GM21367 (cell line): ENCODE data around the gene EMD.
"Not testable (repeated sequence)": the region's sequence is repeated elsewhere in the genome, so short reads cannot be mapped to it uniquely, and the experiment has no call there.

Source experiments
- ATAC-seq: cut with Tn5 transposase; IDR thresholded peaks from one replicate; pipeline ENCODE4 v1.9.1; 2021; ENCODE audit not compliant: unreplicated experiment

The EMD gene

GRCh38 chrX:154389812-154390747 is 11.0 kb downstream of the EMD start:
- ATAC-seq: peak; percentile 66

- ATAC-seq: not testable (repeated sequence)
These were observed 17.3 kb downstream of the EMD start for GRCh38 chrX:154396363-154396762.

GRCh38 chrX:154396973-154397887 is 18.1 kb downstream of the EMD start:
- peak; percentile 50 for ATAC-seq

GRCh38 chrX:154397888-154398667 is 19.0 kb downstream of the EMD start, which contains the start of gene RPL10:
TSS of gene RPL10 (plus strand) at chrX:154398377. CDS start at chrX:154398520, 143 bp downstream.
- peak; percentile 65 for ATAC-seq

GRCh38 chrX:154398668-154399526 is 19.8 kb downstream of the EMD start:
- ATAC-seq: no peak

GRCh38 chrX:154399527-154400368 is 20.7 kb downstream of the EMD start:
- ATAC-seq: no peak

- not testable (repeated sequence) for ATAC-seq
These were observed 21.3 kb downstream of the EMD start for GRCh38 chrX:154400369-154400817.

GRCh38 chrX:154401045-154401799 is 22.1 kb downstream of the EMD start:
- ATAC-seq: no peak

- no peak for ATAC-seq
These were observed 23.0 kb downstream of the EMD start for GRCh38 chrX:154401918-154402621.

GRCh38 chrX:154402622-154403127 is 23.6 kb downstream of the EMD start:
- no peak for ATAC-seq

- no peak for ATAC-seq
These were observed 24.1 kb downstream of the EMD start for GRCh38 chrX:154403192-154403591.

GRCh38 chrX:154403858-154404257 is 24.8 kb downstream of the EMD start:
- ATAC-seq: no peak

GRCh38 chrX:154404625-154405192 is 25.6 kb downstream of the EMD start:
- no peak for ATAC-seq

GRCh38 chrX:154408659-154409221 is 29.6 kb downstream of the EMD start:
- no peak for ATAC-seq

- peak; percentile 42 for ATAC-seq
These were observed 30.3 kb downstream of the EMD start, which contains the start of gene DNASE1L1 for GRCh38 chrX:154409222-154409871. TSS of gene DNASE1L1 (minus strand) at chrX:154409254. CDS start at chrX:154405568, 3,686 bp downstream.

GRCh38 chrX:154411981-154412340 is 32.9 kb downstream of the EMD start:
- no peak for ATAC-seq
